Mesenchymal stem cell (in vitro differentiated cells and primary cell): ENCODE results near the gene SLC16A10. TPM values are rescaled to one million over a fixed set of nuclear protein-coding genes. Genes with fewer than 3 reads are reported as not detected.

Experiments used
- DNase-seq: peaks from one replicate; pipeline ENCODE4 v3.0.0-alpha.2; 2013
- H2AFZ ChIP-seq: one replicate; pipeline ENCODE4 v1.6.1; 2013; ENCODE audit warnings: low read depth, mild to moderate bottlenecking, control low read depth, inconsistent platforms, low read length, moderate library complexity
- H2AK5ac ChIP-seq: 2 replicates; pipeline ENCODE4 v1.6.1; 2013; ENCODE audit warnings: low read length, moderate library complexity, mild to moderate bottlenecking, inconsistent platforms; ENCODE audit not compliant: severe bottlenecking
- H2BK120ac ChIP-seq: one replicate; pipeline ENCODE4 v1.6.1; 2013; ENCODE audit warnings: low read depth, mild to moderate bottlenecking, inconsistent platforms, low read length, moderate library complexity
- H2BK12ac ChIP-seq, 2 experiments: one replicate each; pipeline ENCODE4 v1.6.1; 2013; ENCODE audit warnings: inconsistent platforms in 2 of 2, low read length in 2 of 2, mild to moderate bottlenecking in 2 of 2, moderate library complexity in 2 of 2, control low read depth in 1 of 2
- H2BK15ac ChIP-seq: one replicate; pipeline ENCODE4 v1.6.1; 2013; ENCODE audit warnings: mild to moderate bottlenecking, low read depth, inconsistent platforms; ENCODE audit not compliant: poor library complexity, severe bottlenecking
- H2BK5ac ChIP-seq: 2 replicates; pipeline ENCODE4 v1.6.1; 2013; ENCODE audit warnings: low read depth, mild to moderate bottlenecking, low read length, control low read depth, inconsistent platforms; ENCODE audit not compliant: poor library complexity, severe bottlenecking
- H3K14ac ChIP-seq, 2 experiments: one replicate each; pipeline ENCODE4 v1.6.1; 2013; ENCODE audit warnings: inconsistent platforms in 2 of 2, low read length in 2 of 2, control low read depth in 1 of 2, mild to moderate bottlenecking in 1 of 2, moderate library complexity in 1 of 2
- H3K18ac ChIP-seq, 2 experiments: one replicate each; pipeline ENCODE4 v1.6.1; 2013; ENCODE audit warnings: inconsistent platforms in 2 of 2, low read length in 2 of 2, control low read depth in 1 of 2, low read depth in 1 of 2, mild to moderate bottlenecking in 1 of 2
- H3K23ac ChIP-seq, 2 experiments: one replicate each; pipeline ENCODE4 v1.6.1; 2013; ENCODE audit warnings: inconsistent platforms in 2 of 2, low read length in 2 of 2, mild to moderate bottlenecking in 2 of 2, moderate library complexity in 2 of 2, control low read depth in 1 of 2
- H3K27ac ChIP-seq: 2 replicates; pipeline ENCODE4 v1.5.1; 2013; ENCODE audit warnings: mild to moderate bottlenecking, moderate library complexity, low read length, control low read depth, inconsistent platforms; ENCODE audit not compliant: poor library complexity, severe bottlenecking
- H3K27me3 ChIP-seq, 2 experiments: 2 replicates each; pipeline versions ENCODE4 v1.6.1 to v1.7.0; 2013; ENCODE audit warnings: low read length in 2 of 2, mild to moderate bottlenecking in 2 of 2, moderate library complexity in 2 of 2, control low read depth in 1 of 2, inconsistent platforms in 1 of 2; ENCODE audit not compliant: control insufficient read depth in 1 of 2, insufficient read depth in 1 of 2
- H3K36me3 ChIP-seq, 2 experiments: 2 replicates each; pipeline versions ENCODE4 v1.6.1 to v1.7.0; 2013; ENCODE audit warnings: low read length in 2 of 2, control low read depth in 1 of 2, inconsistent platforms in 1 of 2, low read depth in 1 of 2, mild to moderate bottlenecking in 1 of 2; ENCODE audit not compliant: insufficient read depth in 2 of 2, control insufficient read depth in 1 of 2
- H3K4ac ChIP-seq, 2 experiments: one replicate each; pipeline ENCODE4 v1.6.1; 2013; ENCODE audit warnings: inconsistent platforms in 2 of 2, low read length in 2 of 2, mild to moderate bottlenecking in 2 of 2, moderate library complexity in 2 of 2, control low read depth in 1 of 2, low read depth in 1 of 2
- H3K4me1 ChIP-seq: 2 replicates; pipeline ENCODE4 v1.6.1; 2013; ENCODE audit warnings: low read depth, low read length, control low read depth; ENCODE audit not compliant: control insufficient read depth, insufficient read depth
- H3K4me2 ChIP-seq: 2 replicates; pipeline ENCODE4 v1.6.1; 2013; ENCODE audit warnings: low read length, mild to moderate bottlenecking, inconsistent platforms; ENCODE audit not compliant: poor library complexity, severe bottlenecking
- H3K4me3 ChIP-seq, 2 experiments: 2 replicates each; pipeline versions ENCODE4 v1.5.1 to v1.7.0; 2013; ENCODE audit warnings: low read length in 2 of 2, mild to moderate bottlenecking in 2 of 2, control low read depth in 1 of 2, low read depth in 1 of 2; ENCODE audit not compliant: insufficient read depth in 1 of 2
- H3K79me1 ChIP-seq: replicated peaks from 2 replicates; pipeline ENCODE4 v1.6.1; 2013; ENCODE audit warnings: mild to moderate bottlenecking, control low read depth, low read length, inconsistent platforms; ENCODE audit not compliant: poor library complexity, severe bottlenecking
- H3K9ac ChIP-seq: 2 replicates; pipeline ENCODE4 v1.7.0; 2013; ENCODE audit warnings: mild to moderate bottlenecking, low read length, moderate library complexity
- H3K9me3 ChIP-seq: 2 replicates; pipeline ENCODE4 v1.7.0; 2013; ENCODE audit warnings: mild to moderate bottlenecking, low read length; ENCODE audit not compliant: control insufficient read depth
- H4K8ac ChIP-seq: one replicate; pipeline ENCODE4 v1.6.1; 2013; ENCODE audit warnings: inconsistent platforms, mild to moderate bottlenecking, low read length, moderate library complexity
- H4K91ac ChIP-seq: one replicate; pipeline ENCODE4 v1.6.1; 2013; ENCODE audit warnings: mild to moderate bottlenecking, low read length, inconsistent platforms
- WGBS: methylation state at CpG from one replicate; pipeline ENCODE4 v1.1.7; 2013; ENCODE audit warnings: mixed read lengths; 5-methylcytosine and 5-hydroxymethylcytosine counted together
- polyA plus RNA-seq, 2 experiments: library from polyadenylated mRNA; stranded (reverse); fragments of 200-250 nt; gene quantifications; one replicate each; pipeline ENCODE4 v1.2.3, GENCODE V29; 2013

Gene SLC16A10, protein sequence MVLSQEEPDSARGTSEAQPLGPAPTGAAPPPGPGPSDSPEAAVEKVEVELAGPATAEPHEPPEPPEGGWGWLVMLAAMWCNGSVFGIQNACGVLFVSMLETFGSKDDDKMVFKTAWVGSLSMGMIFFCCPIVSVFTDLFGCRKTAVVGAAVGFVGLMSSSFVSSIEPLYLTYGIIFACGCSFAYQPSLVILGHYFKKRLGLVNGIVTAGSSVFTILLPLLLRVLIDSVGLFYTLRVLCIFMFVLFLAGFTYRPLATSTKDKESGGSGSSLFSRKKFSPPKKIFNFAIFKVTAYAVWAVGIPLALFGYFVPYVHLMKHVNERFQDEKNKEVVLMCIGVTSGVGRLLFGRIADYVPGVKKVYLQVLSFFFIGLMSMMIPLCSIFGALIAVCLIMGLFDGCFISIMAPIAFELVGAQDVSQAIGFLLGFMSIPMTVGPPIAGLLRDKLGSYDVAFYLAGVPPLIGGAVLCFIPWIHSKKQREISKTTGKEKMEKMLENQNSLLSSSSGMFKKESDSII
- polyA plus RNA-seq (2013, experiment 1 of 2): not detected
- not detected for polyA plus RNA-seq (2013, experiment 2 of 2)

DNA sequence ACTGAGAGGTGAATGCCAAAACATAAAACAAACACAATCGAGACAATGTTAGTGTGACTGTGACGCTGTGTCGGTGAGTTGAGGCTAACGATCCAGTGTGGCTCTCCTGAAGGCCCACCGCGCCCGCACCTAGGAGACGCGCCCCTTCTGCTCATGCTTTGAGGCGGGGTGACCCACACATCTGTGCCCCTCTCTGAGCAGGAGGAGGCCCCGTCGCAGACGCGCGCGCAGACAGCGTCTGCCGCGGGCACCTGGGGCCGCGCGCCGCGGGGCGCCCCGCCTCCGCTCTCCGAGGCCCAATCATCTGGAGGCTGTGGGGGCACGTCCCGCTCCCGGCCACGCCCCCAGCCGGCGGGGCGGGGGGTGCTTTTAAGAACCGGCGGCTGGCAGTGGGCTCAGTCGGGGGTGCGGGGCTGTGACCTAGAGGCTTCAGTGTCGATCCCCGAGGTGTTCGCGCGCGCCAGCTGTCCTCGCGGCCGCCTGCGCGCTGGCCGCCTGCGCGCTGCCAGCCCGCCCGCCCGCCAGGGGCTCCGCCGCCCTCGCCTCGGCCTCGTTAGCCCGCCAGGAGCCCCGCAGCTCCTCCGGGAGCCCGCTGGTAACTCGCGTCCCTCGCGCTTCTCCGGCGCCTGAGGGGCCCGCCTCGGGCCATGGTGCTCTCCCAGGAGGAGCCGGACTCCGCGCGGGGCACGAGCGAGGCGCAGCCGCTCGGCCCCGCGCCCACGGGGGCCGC is at the start of gene SLC16A10:
Gene SLC16A10, plus strand, starts transcription at position 398 of the 730 bp plus-strand sequence. Its CDS starts 250 bp downstream, at position 648.
- Histone ChIP-seq H2BK15ac (no peak within 1 kb of the TSS), H2BK5ac (no peak within 1 kb of the TSS), H3K4me2 (peak within 1 kb of the TSS; percentile 55), H3K27ac (no peak within 1 kb of the TSS), H3K4me3 (peak within 1 kb of the TSS; percentile 63 to 74), H3K36me3 (no peaks in the 10 kb centered on the region), H4K8ac (no peak within 1 kb of the TSS), H3K27me3 (peaks cover 15 to 73% of the 10 kb centered on the region in 2 experiments), H3K18ac (no peak within 1 kb of the TSS), H3K79me1 (no peaks in the 10 kb centered on the region), H3K9me3 (no peaks in the 10 kb centered on the region), H2AK5ac (no peak within 1 kb of the TSS), H2AFZ (peak within 1 kb of the TSS; percentile 39), H3K14ac (no peak within 1 kb of the TSS), H2BK12ac (no peak within 1 kb of the TSS), H3K4ac (no peak within 1 kb of the TSS), H3K4me1 (peaks cover 12% of the 10 kb centered on the region), H4K91ac (no peak within 1 kb of the TSS), H3K9ac (no peak within 1 kb of the TSS), H3K23ac (peak within 1 kb of the TSS in 1 of 2 experiments; percentile 34), H2BK120ac (no peak within 1 kb of the TSS)
- 1% methylated on average over 59 of the region's 86 CpGs for WGBS
- peak; percentile 31 for DNase-seq

DNA sequence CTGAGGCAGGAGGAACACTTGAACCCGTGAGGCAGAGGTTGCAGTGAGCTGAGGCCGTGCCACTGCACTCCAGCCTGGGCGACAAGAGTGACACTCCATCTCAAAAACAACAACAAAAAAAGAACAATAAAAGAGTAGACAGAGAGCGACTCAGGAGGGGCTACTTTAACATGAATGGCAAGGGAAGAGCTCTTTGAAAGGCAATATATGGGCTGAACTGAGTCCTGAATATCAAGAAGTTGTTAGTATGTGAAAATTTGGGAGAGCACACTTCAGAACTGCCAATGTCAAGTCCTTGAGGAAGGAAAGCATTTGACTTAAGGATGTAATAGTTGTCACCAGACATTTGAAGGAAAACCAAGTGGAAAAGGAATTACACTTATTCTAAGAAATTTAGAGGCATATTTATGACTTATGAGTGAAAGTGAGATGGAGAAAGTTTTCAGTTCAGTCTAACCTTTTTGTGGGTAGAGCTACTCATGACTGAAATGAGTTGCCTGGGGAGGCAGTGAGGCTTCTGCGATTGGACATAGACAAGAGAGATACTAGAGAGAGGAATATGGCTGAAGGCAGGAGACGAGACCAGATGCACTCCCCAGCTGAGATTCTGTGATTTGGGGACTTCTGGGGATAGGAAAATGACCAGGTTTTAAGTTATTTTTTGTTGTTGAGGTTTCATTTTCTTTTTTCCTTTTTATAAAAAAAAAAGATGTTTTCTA is 48.6 kb upstream of the SLC16A10 start:
- WGBS: 92% methylated on average over 4 of the region's 6 CpGs
- H2AK5ac ChIP-seq: no peak overlapping the region

DNA sequence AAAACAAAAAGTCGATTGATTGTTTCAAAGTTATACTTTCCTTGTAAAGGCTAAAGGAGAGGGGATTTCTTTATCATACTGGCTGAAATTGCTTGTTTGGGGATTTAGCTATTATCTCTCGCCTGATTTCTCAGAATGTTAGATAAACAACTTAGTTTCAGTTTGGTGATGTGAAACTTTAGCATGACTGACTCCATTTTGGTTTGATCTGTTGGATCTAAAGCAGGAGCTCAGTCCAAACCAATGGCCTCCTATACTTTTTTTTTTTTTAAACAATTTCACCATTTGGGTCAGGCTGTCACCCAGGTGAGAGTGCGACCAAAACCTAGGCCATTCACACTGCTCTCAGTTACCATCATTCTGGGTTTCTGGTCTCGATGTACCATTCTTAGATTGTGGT is 45.4 kb upstream of the SLC16A10 start:
- peaks cover 0 to 3% of the 10 kb centered on the region in 2 experiments for H3K27me3 ChIP-seq
- H3K4me3 ChIP-seq: no peak overlapping the region
- no peak overlapping the region for H3K4me2 ChIP-seq
- no peaks in the 10 kb centered on the region for H3K9me3 ChIP-seq
- H2AK5ac ChIP-seq: no peak overlapping the region
- no peak overlapping the region for H4K8ac ChIP-seq
- no peak for DNase-seq
- no peak overlapping the region for H2BK120ac ChIP-seq
- H3K18ac ChIP-seq: no peak overlapping the region
- no peak overlapping the region for H4K91ac ChIP-seq
- no peak overlapping the region for H2BK5ac ChIP-seq
- H3K4me1 ChIP-seq: no peaks in the 10 kb centered on the region
- WGBS: 88% methylated on average over 4 of the region's 4 CpGs
- no peak overlapping the region for H3K4ac ChIP-seq
- H2BK15ac ChIP-seq: no peak overlapping the region
- no peaks in the 10 kb centered on the region for H3K79me1 ChIP-seq
- H3K36me3 ChIP-seq: no peaks in the 10 kb centered on the region
- H3K9ac ChIP-seq: no peak overlapping the region
- H2AFZ ChIP-seq: no peak overlapping the region
- H3K14ac ChIP-seq: no peak overlapping the region
- H3K23ac ChIP-seq: no peak overlapping the region
- no peak overlapping the region for H2BK12ac ChIP-seq
- no peak overlapping the region for H3K27ac ChIP-seq

More for the DNA sequence above, 48.6 kb upstream of the SLC16A10 start:
- Histone ChIP-seq H3K9me3 (no peaks in the 10 kb centered on the region), H2BK12ac (no peak overlapping the region), H3K4ac (no peak overlapping the region), H2AFZ (no peak overlapping the region), H4K8ac (no peak overlapping the region), H3K23ac (no peak overlapping the region), H3K4me2 (no peak overlapping the region), H2BK15ac (no peak overlapping the region), H3K4me1 (no peaks in the 10 kb centered on the region), H2BK5ac (no peak overlapping the region), H3K9ac (no peak overlapping the region), H2BK120ac (no peak overlapping the region), H3K18ac (no peak overlapping the region), H3K36me3 (no peaks in the 10 kb centered on the region), H3K27me3 (peaks cover 0 to 3% of the 10 kb centered on the region in 2 experiments), H3K79me1 (no peaks in the 10 kb centered on the region), H4K91ac (no peak overlapping the region), H3K4me3 (no peak overlapping the region), H3K27ac (no peak overlapping the region), H3K14ac (no peak overlapping the region)
- no peak for DNase-seq
